GM23338 (cell line): Measurements from ENCODE around the gene GAP43.

ENCODE experiments used
- CTCF ChIP-seq, 2 experiments: fragments of 200-600 bp in 1 of 2; sonication (generic) in 1 of 2; conservative IDR thresholded peaks; 2 replicates each; pipeline versions ENCODE4 v1.5.1 to v1.6.1; 2016 to 2017; ENCODE audit warnings: antibody characterized with exemption in 2 of 2, low read depth in 2 of 2, mild to moderate bottlenecking in 2 of 2, moderate library complexity in 1 of 2
- POLR2AphosphoS5 ChIP-seq: IDR thresholded peaks from 2 replicates; pipeline ENCODE4 v1.6.1; 2016; ENCODE audit warnings: antibody characterized with exemption, low read depth

GRCh38 chr3:115702598-115702997, 79.3 kb downstream of the GAP43 start:
- TF ChIP-seq CTCF (conservative IDR thresholded peaks at IDR 0.05; ENCODE audit: low read depth in 2 of 2) (no peak), POLR2AphosphoS5 (no peak)
